GM23248 (cell line): Measurements from ENCODE around the gene GJD3. TPM values are rescaled to one million over a fixed set of nuclear protein-coding genes. Genes with fewer than 3 reads are reported as not detected.
"Not testable (repeated sequence)": the region's sequence is repeated elsewhere in the genome, so short reads cannot be mapped to it uniquely, and the experiment has no call there.

Experiments
- DNase-seq: peaks from one replicate; pipeline ENCODE4 v3.0.0-alpha.2; 2015
- H2AFZ ChIP-seq: fragments of 200-600 bp; sonication (generic); 2 replicates; pipeline ENCODE4 v1.6.1; 2016; ENCODE audit warnings: antibody characterized with exemption
- H3F3A ChIP-seq: fragments of 200-600 bp; sonication (generic); 2 replicates; pipeline ENCODE4 v1.6.1; 2016; ENCODE audit warnings: mild to moderate bottlenecking, antibody characterized with exemption, mixed run types; ENCODE audit not compliant: insufficient read depth
- H3K27ac ChIP-seq: fragments of 200-600 bp; sonication (generic); 2 replicates; pipeline ENCODE4 v1.5.1; 2016; ENCODE audit warnings: mild to moderate bottlenecking
- H3K27me3 ChIP-seq: fragments of 200-600 bp; sonication (generic); replicated peaks from 2 replicates; pipeline ENCODE4 v1.6.1; 2016; ENCODE audit warnings: mild to moderate bottlenecking; ENCODE audit not compliant: insufficient read depth
- H3K36me3 ChIP-seq: fragments of 200-600 bp; sonication (generic); 2 replicates; pipeline ENCODE4 v1.6.1; 2016; ENCODE audit warnings: low read depth, mild to moderate bottlenecking
- H3K4me1 ChIP-seq: fragments of 200-600 bp; sonication (generic); 2 replicates; pipeline ENCODE4 v1.6.1; 2016; ENCODE audit warnings: mild to moderate bottlenecking; ENCODE audit not compliant: insufficient read depth
- H3K4me2 ChIP-seq: fragments of 200-600 bp; sonication (generic); one replicate; pipeline ENCODE4 v1.6.1; 2016; ENCODE audit warnings: mild to moderate bottlenecking; ENCODE audit not compliant: unreplicated experiment
- H3K4me3 ChIP-seq: fragments of 200-600 bp; sonication (generic); 2 replicates; pipeline ENCODE4 v1.5.1; 2016; ENCODE audit warnings: mild to moderate bottlenecking
- H3K79me2 ChIP-seq: fragments of 200-600 bp; sonication (generic); 2 replicates; pipeline ENCODE4 v1.6.1; 2016; ENCODE audit warnings: mild to moderate bottlenecking; ENCODE audit not compliant: insufficient read depth
- H3K9ac ChIP-seq: fragments of 200-600 bp; sonication (generic); 2 replicates; pipeline ENCODE4 v1.6.1; 2016; ENCODE audit warnings: mild to moderate bottlenecking
- H3K9me2 ChIP-seq: fragments of 200-600 bp; sonication (generic); 2 replicates; pipeline ENCODE4 v1.6.1; 2016; ENCODE audit warnings: mixed run types, mild to moderate bottlenecking, moderate library complexity; ENCODE audit not compliant: insufficient read depth
- H3K9me3 ChIP-seq: fragments of 200-600 bp; sonication (generic); one replicate; pipeline ENCODE4 v1.6.1; 2017; ENCODE audit warnings: low read depth
- H4K20me1 ChIP-seq: fragments of 200-600 bp; sonication (generic); 2 replicates; pipeline ENCODE4 v1.6.0; 2016; ENCODE audit not compliant: insufficient read depth
- EZH2 ChIP-seq: fragments of 200-600 bp; sonication (generic); IDR thresholded peaks from 2 replicates; pipeline ENCODE4 v1.6.1; 2018; ENCODE audit warnings: antibody characterized with exemption, mild to moderate bottlenecking; ENCODE audit not compliant: insufficient read depth, poor library complexity, severe bottlenecking
- EZH2phosphoT487 ChIP-seq: fragments of 200-600 bp; sonication (generic); IDR thresholded peaks from 2 replicates; pipeline ENCODE4 v1.6.1; 2018; ENCODE audit warnings: antibody characterized with exemption, moderate library complexity, mild to moderate bottlenecking, low read depth; ENCODE audit not compliant: insufficient read depth
- WGBS, 2 experiments: methylation state at CpG; one replicate each; pipeline ENCODE4 v1.1.6; 2015 to 2017; ENCODE audit warnings: low lambda C conversion rate in 2 of 2, low coverage in 1 of 2; ENCODE audit errors: missing lambda C conversion rate in 2 of 2; 5-methylcytosine and 5-hydroxymethylcytosine counted together
- in situ Hi-C: fragments of 300-500 bp; cut with MboI; formaldehyde crosslinking; loops from 2 replicates; pipeline ENCODE4 v1.15.0; 2020
- polyA plus RNA-seq: library from polyadenylated mRNA; unstranded; fragments of >200 nt; fragmentation: Nextera tagmentation; extraction: Ambion mirVana; gene quantifications from 2 replicates; pipeline ENCODE4 v1.2.1, GENCODE V29; 2016
- total RNA-seq: library from RNA; depleted of rRNA; stranded (reverse); fragments of >200 nt; shearing (Covaris generic); gene quantifications from 2 replicates; pipeline ENCODE4 v1.2.3, GENCODE V29; 2014

GJD3 gene
- total and polyA plus RNA-seq, 2 experiments from 2014 or later = 1.2 to 2.0 TPM

DNA sequence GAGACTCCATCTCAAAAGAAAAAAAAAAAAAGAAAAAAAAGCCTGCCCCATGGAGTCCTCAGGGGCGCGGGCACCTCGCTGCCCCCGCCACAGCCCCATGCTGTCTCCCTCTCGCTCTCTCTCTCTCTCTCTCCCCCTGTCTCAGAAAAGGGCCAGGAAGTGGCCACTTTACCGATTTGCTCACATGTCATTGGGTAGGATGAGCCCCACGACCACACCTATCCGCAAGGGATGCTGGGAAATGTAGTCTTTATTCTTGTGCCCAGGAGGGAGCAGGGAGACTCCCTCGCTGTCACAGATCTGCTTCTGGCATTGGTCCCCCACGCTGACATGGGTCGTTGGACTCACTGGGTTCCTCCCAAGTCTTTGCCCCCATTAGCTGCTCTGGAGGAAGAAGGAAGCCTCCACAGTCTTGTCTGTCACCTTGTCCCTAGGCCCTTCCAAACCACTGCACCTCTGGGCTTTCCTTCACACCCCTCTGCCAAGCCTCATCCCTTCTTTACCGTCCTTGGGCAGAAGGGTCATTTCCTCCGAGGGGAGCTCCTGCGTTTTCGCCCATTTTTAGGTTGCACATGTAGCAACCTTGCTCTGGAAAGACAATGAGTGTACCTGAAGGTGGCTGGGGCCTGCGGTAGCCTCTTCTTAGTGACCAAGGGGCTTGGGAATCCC is 6.9 kb upstream of the GJD3 start:
- Histone ChIP-seq H3K9me3 (no peaks in the 10 kb centered on the region), H3K4me2 (no peak overlapping the region), H3K9ac (no peak overlapping the region), H3K4me3 (no peak overlapping the region), H2AFZ (no peak overlapping the region), H3K27ac (no peak overlapping the region), H3K36me3 (no peaks in the 10 kb centered on the region), H4K20me1 (no peaks in the 10 kb centered on the region), H3F3A (no peaks in the 10 kb centered on the region), H3K9me2 (no peaks in the 10 kb centered on the region), H3K4me1 (no peaks in the 10 kb centered on the region), H3K79me2 (no peaks in the 10 kb centered on the region), H3K27me3 (no peaks in the 10 kb centered on the region)
- 89% methylated on average over 16 of the region's 16 CpGs for WGBS, 2 experiments
- DNase-seq = no peak
- in situ Hi-C loops = loop anchor here (25.0 kb wide), 1 partner anchor 416 kb away; the partner anchor contains the start of genes KRT27 and KRT28
- TF ChIP-seq EZH2 (no peak), EZH2phosphoT487 (no peak)

DNA sequence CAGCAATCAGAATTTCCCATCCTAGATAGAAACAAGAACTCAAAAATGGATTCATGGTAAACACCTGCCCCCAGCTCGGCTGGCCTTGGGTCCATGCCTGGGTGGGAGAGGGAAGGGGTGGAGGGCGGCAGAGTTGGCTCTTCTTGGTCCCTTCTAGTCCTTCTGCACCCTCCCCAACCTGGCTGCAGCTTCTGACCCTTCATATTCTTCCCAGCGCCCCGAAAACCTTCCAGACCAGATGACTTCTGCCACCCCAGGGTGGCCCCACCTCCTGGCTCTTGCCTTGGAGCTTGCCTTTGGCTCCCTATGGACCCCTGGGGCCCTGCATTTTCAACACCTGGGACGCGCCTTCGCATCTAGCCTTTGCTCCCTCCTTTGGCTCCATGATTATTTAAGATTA is 5.4 kb upstream of the GJD3 start:
- Histone ChIP-seq H3K4me3 (no peak overlapping the region), H4K20me1 (no peaks in the 10 kb centered on the region), H3K27me3 (no peaks in the 10 kb centered on the region), H3K36me3 (no peaks in the 10 kb centered on the region), H3K9ac (no peak overlapping the region), H3K4me2 (no peak overlapping the region), H2AFZ (no peak overlapping the region), H3K4me1 (no peaks in the 10 kb centered on the region), H3K9me3 (no peaks in the 10 kb centered on the region), H3K27ac (no peak overlapping the region), H3F3A (no peaks in the 10 kb centered on the region), H3K9me2 (no peaks in the 10 kb centered on the region), H3K79me2 (no peaks in the 10 kb centered on the region)
- TF ChIP-seq EZH2phosphoT487 (no peak), EZH2 (no peak)
- 93 to 98% methylated on average over 7 of the region's 7 CpGs for WGBS, 2 experiments
- no peak for DNase-seq
- in situ Hi-C loops = loop anchor here (10.0 to 25.0 kb wide), 2 partner anchors 165 to 417 kb away; partner anchors contain the start of genes KRT27 and KRT28

DNA sequence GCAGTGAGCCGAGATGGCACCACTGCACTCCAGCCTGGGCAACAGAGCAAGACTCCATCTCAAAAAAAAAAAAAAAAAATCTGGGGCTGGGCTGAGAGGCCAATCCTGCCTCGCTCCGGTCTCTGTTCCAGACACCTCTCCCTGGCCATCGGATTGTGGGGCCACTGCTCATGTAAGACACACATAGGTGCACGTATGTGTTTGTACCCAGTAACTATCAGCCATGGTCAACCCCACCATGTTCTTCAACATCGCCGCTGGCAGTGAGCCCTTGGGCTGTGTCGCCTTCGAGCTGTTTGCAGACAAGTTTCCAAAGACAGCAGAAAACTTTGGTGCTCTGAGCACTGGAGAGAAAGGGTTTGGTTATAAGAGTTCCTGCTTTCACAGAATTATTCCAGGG is 3.2 kb upstream of the GJD3 start:
- H2AFZ ChIP-seq, H3K27me3 ChIP-seq, H3K4me2 ChIP-seq, H3K79me2 ChIP-seq, DNase-seq, H3K4me1 ChIP-seq, H3K27ac ChIP-seq, H3K9me2 ChIP-seq, H4K20me1 ChIP-seq, H3K9ac ChIP-seq, H3K36me3 ChIP-seq, H3K9me3 ChIP-seq, H3K4me3 ChIP-seq, H3F3A ChIP-seq: not testable (repeated sequence)
- WGBS, 2 experiments = 81 to 88% methylated on average over 9 of the region's 9 CpGs
- in situ Hi-C loops = loop anchor here (10.0 to 25.0 kb wide), 2 partner anchors 167 to 420 kb away; partner anchors contain the start of genes KRT27 and KRT28

DNA sequence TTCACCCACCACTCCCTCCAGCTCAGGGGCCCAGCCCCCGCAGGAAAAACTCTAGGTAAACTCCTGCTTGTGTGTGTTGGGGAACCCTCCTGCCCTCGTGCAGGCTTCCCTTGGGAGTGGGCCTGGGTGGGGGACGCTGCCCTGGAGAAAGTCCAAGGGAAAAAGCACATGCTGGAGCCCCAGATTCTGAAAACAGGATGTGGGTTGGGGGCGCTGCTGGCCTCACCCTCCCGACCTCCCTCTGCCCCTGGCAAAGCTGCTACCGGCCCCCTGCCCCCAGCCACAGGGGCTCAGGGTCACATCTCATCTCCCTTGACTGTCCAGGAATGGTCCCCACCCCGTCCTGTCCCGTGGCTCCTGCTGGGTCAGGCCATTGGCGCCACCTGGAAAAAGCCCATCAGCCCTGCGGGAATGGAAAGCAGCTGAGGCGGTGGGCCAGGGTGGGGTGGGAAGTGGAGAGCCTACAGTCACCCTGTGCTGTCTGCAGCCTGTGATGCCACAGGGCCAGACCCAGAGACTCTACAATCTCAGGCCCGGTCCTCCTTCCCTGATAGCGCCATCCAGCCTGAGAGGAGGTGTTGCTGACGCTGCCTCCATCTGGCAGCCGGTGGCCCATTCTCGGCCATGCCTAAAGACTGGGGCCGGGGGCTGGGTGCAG is 2.5 kb upstream of the GJD3 start:
- Histone ChIP-seq H3K9ac (no peak overlapping the region), H3K4me1 (no peaks in the 10 kb centered on the region; the same call in 1 of the 2 replicates)
- DNase-seq = no peak

More for the DNA sequence above, 2.5 kb upstream of the GJD3 start:
- in situ Hi-C loops = loop anchor here (10.0 to 25.0 kb wide), 2 partner anchors 168 to 420 kb away; partner anchors contain the start of genes KRT27 and KRT28
- 81 to 90% methylated on average over 12 to 17 of the region's 17 CpGs for WGBS, 2 experiments
- no peaks in the 10 kb centered on the region for H3K79me2 ChIP-seq
- H3K4me3 ChIP-seq = no peak overlapping the region
- no peaks in the 10 kb centered on the region for H4K20me1 ChIP-seq
- no peak overlapping the region for H3K4me2 ChIP-seq
- H3K36me3 ChIP-seq = no peaks in the 10 kb centered on the region
- H3K9me2 ChIP-seq = no peaks in the 10 kb centered on the region
- no peak overlapping the region for H2AFZ ChIP-seq
- no peak for TF ChIP-seq EZH2
- no peak overlapping the region for H3K27ac ChIP-seq
- no peaks in the 10 kb centered on the region for H3K27me3 ChIP-seq
- no peaks in the 10 kb centered on the region for H3K9me3 ChIP-seq
- H3F3A ChIP-seq = no peaks in the 10 kb centered on the region
